Measurements from ENCODE around the gene CLEC20A.

Gene CLEC20A

GRCh38 chr1:178520803-178521202, 24.0 kb upstream of the CLEC20A start:
- no peak overlapping the region for H3K4me3 ChIP-seq (ENCODE audit: control insufficient read depth, low read depth, low read length)
- no peak for TF ChIP-seq CTCF (conservative IDR thresholded peaks at IDR 0.05; ENCODE audit: control insufficient read depth, insufficient read depth, low read depth, low read length)
- no peak for DNase-seq (ENCODE audit: low read depth)

GRCh38 chr1:178518894-178519293, 22.1 kb upstream of the CLEC20A start:
- no peak for DNase-seq (ENCODE audit: low read depth)
- H3K4me3 ChIP-seq (ENCODE audit: control insufficient read depth, low read depth, low read length): no peak overlapping the region
- TF ChIP-seq CTCF (conservative IDR thresholded peaks at IDR 0.05; ENCODE audit: control insufficient read depth, insufficient read depth, low read depth, low read length): no peak

- TF ChIP-seq CTCF (conservative IDR thresholded peaks at IDR 0.05; ENCODE audit: control insufficient read depth, insufficient read depth, low read depth, low read length): no peak
- no peak for DNase-seq (ENCODE audit: low read depth)
- no peak overlapping the region for H3K4me3 ChIP-seq (ENCODE audit: control insufficient read depth, low read depth, low read length)
Observed at GRCh38 chr1:178516110-178516509, 19.3 kb upstream of the CLEC20A start.

- peak; percentile 19 for TF ChIP-seq CTCF (conservative IDR thresholded peaks at IDR 0.05; ENCODE audit: control insufficient read depth, insufficient read depth, low read depth, low read length)
- DNase-seq (ENCODE audit: low read depth): peak; percentile 20
- no peak overlapping the region for H3K4me3 ChIP-seq (ENCODE audit: control insufficient read depth, low read depth, low read length)
Observed at GRCh38 chr1:178513278-178513983, 16.7 kb upstream of the CLEC20A start.

GRCh38 chr1:178512566-178513277, 16.0 kb upstream of the CLEC20A start, which contains the start of gene TEX35:
TEX35 (plus strand) TSS chr1:178513109; CDS start chr1:178513189, 80 bp downstream.
- no peak for DNase-seq (ENCODE audit: low read depth)
- no peak within 1 kb of the TSS for H3K4me3 ChIP-seq (ENCODE audit: control insufficient read depth, low read depth, low read length)
- no peak for TF ChIP-seq CTCF (conservative IDR thresholded peaks at IDR 0.05; ENCODE audit: control insufficient read depth, insufficient read depth, low read depth, low read length)

- H3K4me3 ChIP-seq (ENCODE audit: control insufficient read depth, low read depth, low read length): no peak overlapping the region
- no peak for TF ChIP-seq CTCF (conservative IDR thresholded peaks at IDR 0.05; ENCODE audit: control insufficient read depth, insufficient read depth, low read depth, low read length)
- DNase-seq (ENCODE audit: low read depth): peak; percentile 41
Observed at GRCh38 chr1:178510155-178510554, 13.4 kb upstream of the CLEC20A start.
